ENCODE measurements around the gene CHRNA10.

GRCh38 chr11:3642071-3642951 is 28.9 kb downstream of the CHRNA10 start:
- TF ChIP-seq CTCF (IDR thresholded peaks at IDR 0.05; ENCODE audit: insufficient read depth, low read length) = no peak
- no peak for TF ChIP-seq POLR2AphosphoS5 (IDR thresholded peaks at IDR 0.05; ENCODE audit: low read depth)
